Measurements from ENCODE around the gene KNOP1. TPM values are rescaled to one million over a fixed set of nuclear protein-coding genes. Genes with fewer than 3 reads are reported as not detected.

The KNOP1 gene
- total and polyA plus RNA-seq, 2 of the 4 experiments (the other 2 are of a cell fraction) = 7.0 to 8.4 TPM

DNA sequence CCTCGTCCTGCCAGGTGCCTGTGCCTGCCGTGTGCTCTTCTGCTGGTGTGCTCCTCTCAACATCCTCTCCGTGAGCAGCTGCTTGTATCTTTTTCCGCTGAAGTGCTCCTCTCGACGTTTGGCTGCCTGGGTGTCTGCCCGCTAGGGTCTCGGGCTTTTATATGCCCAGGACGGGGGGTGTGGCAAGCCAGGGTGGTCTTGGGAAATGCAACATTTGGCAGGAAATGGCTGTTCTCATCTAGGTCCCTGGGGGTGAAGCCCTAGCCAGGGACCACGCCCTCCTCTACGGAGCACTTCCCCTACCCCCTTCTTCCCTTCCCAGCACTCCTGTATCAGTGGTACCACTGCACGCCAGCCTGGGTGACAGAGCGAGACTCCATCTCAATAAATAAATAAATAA lies 49.5 kb upstream of the KNOP1 start:
- no peak for ATAC-seq (ENCODE audit: low read depth)
- no peak overlapping the region for H2AK5ac ChIP-seq (ENCODE audit: low read depth, low read length)

More for the DNA sequence above, 49.5 kb upstream of the KNOP1 start:
- TF ChIP-seq SMC3 (IDR thresholded peaks at IDR 0.05; ENCODE audit: low read depth, low read length) = no peak
- no peak overlapping the region for H2AFZ ChIP-seq (replicated peaks; ENCODE audit: low read length, poor library complexity)
- in situ Hi-C loops (cut with MboI; ENCODE audit: low sequenced_read_pairs) (no loop called here), intact Hi-C loops (cut with micrococcal nuclease) (no loop called here), dilution Hi-C loops (cut with HindIII; ENCODE audit: low sequenced_read_pairs, unreplicated experiment) (no loop called here)
- no peak overlapping the region for H2BK5ac ChIP-seq (ENCODE audit: low read depth, low read length, poor library complexity, severe bottlenecking)
- H4K5ac ChIP-seq (ENCODE audit: low read depth, low read length) = no peak overlapping the region
- no peak overlapping the region for H3K4me2 ChIP-seq (ENCODE audit: low read depth, low read length)
- POLR2A ChIA-PET (ENCODE audit: unreplicated experiment) = no interaction called here
- H3K9me3 ChIP-seq (ENCODE audit: control insufficient read depth, insufficient read depth, low read length) = peaks cover 5% of the 10 kb centered on the region; the same call in 1 of the 2 replicates
- no peak for DNase-seq
- H3K4me3 ChIP-seq (ENCODE audit: insufficient read depth, low read depth, low read length) = no peak overlapping the region
- no peak overlapping the region for H2AK9ac ChIP-seq (replicated peaks; ENCODE audit: low read depth, low read length, poor library complexity)
- no peak overlapping the region for H4K8ac ChIP-seq (ENCODE audit: low read depth in 2 of 2, low read length in 2 of 2)
- H3K23ac ChIP-seq (ENCODE audit: low read depth, low read length) = no peak overlapping the region
- CTCF ChIA-PET = no interaction called here
- no peaks in the 10 kb centered on the region for H4K20me1 ChIP-seq (ENCODE audit: insufficient read depth, low read length)
- H3K36me3 ChIP-seq (ENCODE audit: control insufficient read depth, insufficient read depth, low read length) = no peaks in the 10 kb centered on the region
- no peak overlapping the region for H2BK120ac ChIP-seq (ENCODE audit: low read depth, low read length)
- H2BK15ac ChIP-seq (ENCODE audit: low read depth, low read length) = no peak overlapping the region
- H3K79me1 ChIP-seq (ENCODE audit: low read depth in 1 of 2, low read length in 2 of 2) = no peaks in the 10 kb centered on the region
- no peak overlapping the region for H4K91ac ChIP-seq (ENCODE audit: insufficient read depth, low read depth, low read length)
- H3K4ac ChIP-seq (ENCODE audit: low read depth, low read length) = no peak overlapping the region
- H3K27ac ChIP-seq (ENCODE audit: insufficient read depth, low read length) = no peak overlapping the region
- no peaks in the 10 kb centered on the region for H3K9me1 ChIP-seq (ENCODE audit: insufficient read depth, low read length)
- no peak overlapping the region for H3K9ac ChIP-seq (ENCODE audit: low read depth, low read length)
- WGBS, 2 experiments (ENCODE audit: extremely low coverage in 2 of 2, insufficient read length in 1 of 2) = no CpG with 5 or more reads among the region's 13 CpGs
- H3K56ac ChIP-seq (ENCODE audit: extremely low read depth, insufficient read depth, low read length) = no peak overlapping the region
- H3K14ac ChIP-seq (replicated peaks; ENCODE audit: low read depth, low read length) = no peak overlapping the region
- H2BK20ac ChIP-seq (ENCODE audit: low read depth, low read length) = no peak overlapping the region
- peaks cover 4% of the 10 kb centered on the region; the same call in 1 of the 2 replicates for H3K4me1 ChIP-seq (ENCODE audit: control insufficient read depth, insufficient read depth, low read length)
- BruUV-seq (replicated peaks) = no TSS peak
- no peak overlapping the region for H3K18ac ChIP-seq (ENCODE audit: low read depth, low read length)
- no peaks in the 10 kb centered on the region for H3K27me3 ChIP-seq (ENCODE audit: control insufficient read depth, insufficient read depth, low read length)
